GM12878 (cell line): Measurements from ENCODE around the gene RPLP1. TPM values are rescaled to one million over a fixed set of nuclear protein-coding genes. Genes with fewer than 3 reads are reported as not detected.
A peak's percentile ranks its signal among the peaks of the same experiment; 100 is the strongest.

Experiments used
- CBFB ChIP-seq: IDR thresholded peaks from 2 replicates; pipeline ENCODE4 v1.6.1; 2016; ENCODE audit warnings: antibody characterized with exemption, low read depth
- CREB1 ChIP-seq: IDR thresholded peaks from 2 replicates; pipeline ENCODE4 v1.6.1; 2012; ENCODE audit warnings: low read depth, mild to moderate bottlenecking, inconsistent platforms
- CUX1 ChIP-seq: IDR thresholded peaks from 2 replicates; pipeline ENCODE4 v1.6.1; 2012; ENCODE audit warnings: improper control_type of control experiment, low read depth, low read length; ENCODE audit not compliant: insufficient replicate concordance
- EZH2 ChIP-seq: IDR thresholded peaks from 2 replicates; pipeline ENCODE4 v1.6.1; 2012; ENCODE audit warnings: low read depth, mild to moderate bottlenecking, control low read depth, inconsistent platforms, low read length, borderline replicate concordance; ENCODE audit not compliant: control insufficient read depth
- HDGF ChIP-seq: fragments of 450-650 bp; IDR thresholded peaks from 2 replicates; pipeline ENCODE4 v1.6.1; 2016; ENCODE audit warnings: antibody characterized with exemption
- LARP7 ChIP-seq: fragments of 450-650 bp; IDR thresholded peaks from 2 replicates; pipeline ENCODE4 v1.6.1; 2017; ENCODE audit warnings: mild to moderate bottlenecking
- MEF2B ChIP-seq: fragments of 450-650 bp; IDR thresholded peaks from 2 replicates; pipeline ENCODE4 v1.6.1; 2018; ENCODE audit warnings: mild to moderate bottlenecking, moderate library complexity; ENCODE audit not compliant: partially characterized antibody, poor library complexity, severe bottlenecking
- MXI1 ChIP-seq: fragments of 150-350 bp; IDR thresholded peaks from 2 replicates; pipeline ENCODE4 v1.6.1; 2011; ENCODE audit warnings: low read depth, mild to moderate bottlenecking, inconsistent platforms, low read length, improper control_type of control experiment
- RB1 ChIP-seq: fragments of 450-650 bp; formaldehyde crosslinking; IDR thresholded peaks from 2 replicates; pipeline ENCODE4 v1.6.1; 2017; ENCODE audit warnings: mild to moderate bottlenecking, borderline replicate concordance
- SREBF1 ChIP-seq: IDR thresholded peaks from 2 replicates; pipeline ENCODE4 v1.6.1; 2012; ENCODE audit warnings: mild to moderate bottlenecking, low read length
- SREBF2 ChIP-seq: IDR thresholded peaks from 2 replicates; pipeline ENCODE4 v1.6.1; 2012; ENCODE audit warnings: mild to moderate bottlenecking, low read length
- STAT3 ChIP-seq: IDR thresholded peaks from 2 replicates; pipeline ENCODE4 v1.6.1; 2011; ENCODE audit warnings: low read depth, low read length, improper control_type of control experiment
- YY1 ChIP-seq: IDR thresholded peaks from 2 replicates; pipeline ENCODE4 v1.6.1; 2011; ENCODE audit warnings: low read depth, mild to moderate bottlenecking, low read length
- ZNF207 ChIP-seq: fragments of 450-650 bp; IDR thresholded peaks from 2 replicates; pipeline ENCODE4 v1.6.1; 2014; ENCODE audit warnings: antibody characterized with exemption, mild to moderate bottlenecking, borderline replicate concordance
- polyA plus RNA-seq, 11 experiments: library from polyadenylated mRNA; depleted of rRNA in 4 of 11; unstranded in 6 of 11; stranded (reverse) in 5 of 11; fragments of >200 nt; fragmentation: Nextera tagmentation in 4 of 11; fragmentation: Illumina TruSeq in 1 of 11; extraction: Ambion mirVana in 4 of 11; extraction: Trizol in 1 of 11; gene quantifications; 1 replicate in 1 of 11; 2 replicates in 10 of 11; pipeline versions ENCODE4 v1.2.1 to v1.2.3, GENCODE V29; 2011 to 2016; ENCODE audit warnings: inconsistent platforms in 2 of 11, missing spikeins in 2 of 11, low read depth in 1 of 11
- total RNA-seq, 4 experiments: library from RNA; depleted of rRNA in 3 of 4; stranded (reverse); fragments of >200 nt in 3 of 4; fragmentation: Illumina TruSeq in 1 of 4; extraction: Trizol in 1 of 4; gene quantifications; 2 replicates each; pipeline versions ENCODE4 v1.2.1 to v1.2.3, GENCODE V29; 2013 to 2021
- TF ChIP-seq, protein P1 (sequence below): IDR thresholded peaks from 2 replicates; pipeline ENCODE4 v1.6.1; 2012; ENCODE audit warnings: low read depth, low read length, improper control_type of control experiment
- TF ChIP-seq, protein P2 (sequence below): fragments of 450-650 bp; IDR thresholded peaks from 2 replicates; pipeline ENCODE4 v1.6.1; 2016; ENCODE audit warnings: mild to moderate bottlenecking
- TF ChIP-seq, protein P3 (sequence below): IDR thresholded peaks from 2 replicates; pipeline ENCODE4 v1.6.1; 2011; ENCODE audit warnings: low read depth, mild to moderate bottlenecking, low read length, moderate library complexity, borderline replicate concordance; ENCODE audit errors: extremely low read depth
- TF ChIP-seq, protein P4 (sequence below): fragments of 450-650 bp; IDR thresholded peaks from 2 replicates; pipeline ENCODE4 v1.6.1; 2018; ENCODE audit warnings: mild to moderate bottlenecking, low read depth, moderate library complexity; ENCODE audit not compliant: partially characterized antibody

Gene RPLP1
- total and polyA plus RNA-seq, 10 of the 15 experiments (the other 5 are each of a cell fraction or from before 2014, with no cell fraction given): 217 to 3,098 (median 1,664) TPM

DNA sequence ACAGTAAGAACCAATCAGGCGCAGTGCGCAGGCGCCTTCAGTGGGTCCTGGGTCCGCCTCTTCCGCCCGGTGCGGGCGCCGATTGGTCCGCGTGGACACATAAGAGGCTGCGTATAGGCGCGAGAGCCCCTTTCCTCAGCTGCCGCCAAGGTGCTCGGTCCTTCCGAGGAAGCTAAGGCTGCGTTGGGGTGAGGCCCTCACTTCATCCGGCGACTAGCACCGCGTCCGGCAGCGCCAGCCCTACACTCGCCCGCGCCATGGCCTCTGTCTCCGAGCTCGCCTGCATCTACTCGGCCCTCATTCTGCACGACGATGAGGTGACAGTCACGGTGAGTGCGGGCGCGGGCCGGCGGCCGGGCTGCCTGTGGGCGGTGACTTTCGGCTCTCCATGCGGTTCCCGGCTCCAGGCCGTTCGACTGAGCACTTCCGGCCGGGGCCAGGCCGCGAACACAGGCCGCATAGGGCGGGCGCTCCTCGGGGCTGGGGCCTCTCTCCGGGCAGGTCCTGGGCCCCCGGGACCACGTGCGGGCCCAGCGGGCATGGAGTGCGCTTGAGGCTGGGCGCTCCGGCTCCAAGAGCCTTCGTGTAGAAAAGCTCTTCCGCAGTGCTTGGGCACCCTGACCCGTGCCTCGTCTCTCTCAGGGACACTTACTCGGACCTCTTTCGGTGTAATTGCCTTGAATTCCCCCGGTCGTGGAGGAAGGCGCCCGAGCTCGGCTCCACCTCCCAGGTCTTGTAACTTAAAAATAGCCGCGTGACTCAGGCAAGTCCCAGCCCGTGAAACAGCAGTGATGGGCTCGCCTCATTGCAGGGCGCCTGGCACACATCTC is at the start of gene RPLP1 (continued):
- TF ChIP-seq, protein P1, sequence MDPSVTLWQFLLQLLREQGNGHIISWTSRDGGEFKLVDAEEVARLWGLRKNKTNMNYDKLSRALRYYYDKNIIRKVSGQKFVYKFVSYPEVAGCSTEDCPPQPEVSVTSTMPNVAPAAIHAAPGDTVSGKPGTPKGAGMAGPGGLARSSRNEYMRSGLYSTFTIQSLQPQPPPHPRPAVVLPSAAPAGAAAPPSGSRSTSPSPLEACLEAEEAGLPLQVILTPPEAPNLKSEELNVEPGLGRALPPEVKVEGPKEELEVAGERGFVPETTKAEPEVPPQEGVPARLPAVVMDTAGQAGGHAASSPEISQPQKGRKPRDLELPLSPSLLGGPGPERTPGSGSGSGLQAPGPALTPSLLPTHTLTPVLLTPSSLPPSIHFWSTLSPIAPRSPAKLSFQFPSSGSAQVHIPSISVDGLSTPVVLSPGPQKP: no peak
- TF ChIP-seq, protein P2, sequence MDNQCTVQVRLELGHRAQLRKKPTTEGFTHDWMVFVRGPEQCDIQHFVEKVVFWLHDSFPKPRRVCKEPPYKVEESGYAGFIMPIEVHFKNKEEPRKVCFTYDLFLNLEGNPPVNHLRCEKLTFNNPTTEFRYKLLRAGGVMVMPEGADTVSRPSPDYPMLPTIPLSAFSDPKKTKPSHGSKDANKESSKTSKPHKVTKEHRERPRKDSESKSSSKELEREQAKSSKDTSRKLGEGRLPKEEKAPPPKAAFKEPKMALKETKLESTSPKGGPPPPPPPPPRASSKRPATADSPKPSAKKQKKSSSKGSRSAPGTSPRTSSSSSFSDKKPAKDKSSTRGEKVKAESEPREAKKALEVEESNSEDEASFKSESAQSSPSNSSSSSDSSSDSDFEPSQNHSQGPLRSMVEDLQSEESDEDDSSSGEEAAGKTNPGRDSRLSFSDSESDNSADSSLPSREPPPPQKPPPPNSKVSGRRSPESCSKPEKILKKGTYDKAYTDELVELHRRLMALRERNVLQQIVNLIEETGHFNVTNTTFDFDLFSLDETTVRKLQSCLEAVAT: no peak
- TF ChIP-seq, protein P3, sequence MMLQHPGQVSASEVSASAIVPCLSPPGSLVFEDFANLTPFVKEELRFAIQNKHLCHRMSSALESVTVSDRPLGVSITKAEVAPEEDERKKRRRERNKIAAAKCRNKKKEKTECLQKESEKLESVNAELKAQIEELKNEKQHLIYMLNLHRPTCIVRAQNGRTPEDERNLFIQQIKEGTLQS: no peak
- TF ChIP-seq EZH2: no peak
- TF ChIP-seq SREBF1: no peak
- TF ChIP-seq HDGF: 0 out of 2 replicates have a peak, but pooled peaks have one; percentile 42
- TF ChIP-seq CBFB: peak; percentile 97
- 0 out of 2 replicates have a peak, but pooled peaks have one; percentile 47 for TF ChIP-seq ZNF207
- TF ChIP-seq YY1: 0 out of 2 replicates have a peak, but pooled peaks have one; percentile 41
- peak; percentile 81; the same call in 1 of the 2 replicates for TF ChIP-seq MXI1
- TF ChIP-seq CREB1: peak; percentile 57; the same call in 1 of the 2 replicates
- no peak for TF ChIP-seq SREBF2
- TF ChIP-seq, protein P4, sequence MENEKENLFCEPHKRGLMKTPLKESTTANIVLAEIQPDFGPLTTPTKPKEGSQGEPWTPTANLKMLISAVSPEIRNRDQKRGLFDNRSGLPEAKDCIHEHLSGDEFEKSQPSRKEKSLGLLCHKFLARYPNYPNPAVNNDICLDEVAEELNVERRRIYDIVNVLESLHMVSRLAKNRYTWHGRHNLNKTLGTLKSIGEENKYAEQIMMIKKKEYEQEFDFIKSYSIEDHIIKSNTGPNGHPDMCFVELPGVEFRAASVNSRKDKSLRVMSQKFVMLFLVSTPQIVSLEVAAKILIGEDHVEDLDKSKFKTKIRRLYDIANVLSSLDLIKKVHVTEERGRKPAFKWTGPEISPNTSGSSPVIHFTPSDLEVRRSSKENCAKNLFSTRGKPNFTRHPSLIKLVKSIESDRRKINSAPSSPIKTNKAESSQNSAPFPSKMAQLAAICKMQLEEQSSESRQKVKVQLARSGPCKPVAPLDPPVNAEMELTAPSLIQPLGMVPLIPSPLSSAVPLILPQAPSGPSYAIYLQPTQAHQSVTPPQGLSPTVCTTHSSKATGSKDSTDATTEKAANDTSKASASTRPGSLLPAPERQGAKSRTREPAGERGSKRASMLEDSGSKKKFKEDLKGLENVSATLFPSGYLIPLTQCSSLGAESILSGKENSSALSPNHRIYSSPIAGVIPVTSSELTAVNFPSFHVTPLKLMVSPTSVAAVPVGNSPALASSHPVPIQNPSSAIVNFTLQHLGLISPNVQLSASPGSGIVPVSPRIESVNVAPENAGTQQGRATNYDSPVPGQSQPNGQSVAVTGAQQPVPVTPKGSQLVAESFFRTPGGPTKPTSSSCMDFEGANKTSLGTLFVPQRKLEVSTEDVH: no peak
- TF ChIP-seq RB1: peak; percentile 87; the same call in 1 of the 2 replicates
- no peak for TF ChIP-seq MEF2B
- TF ChIP-seq CUX1: no peak
- TF ChIP-seq STAT3: no peak
- TF ChIP-seq LARP7: peak; percentile 84
